HG02798 (cell line): ENCODE measurements around the gene PPP6R1.

Experiments
- ATAC-seq: cut with Tn5 transposase; IDR thresholded peaks from one replicate; pipeline ENCODE4 v1.9.1; 2021; ENCODE audit warnings: mild to moderate bottlenecking; ENCODE audit not compliant: unreplicated experiment, poor library complexity

The PPP6R1 gene

DNA sequence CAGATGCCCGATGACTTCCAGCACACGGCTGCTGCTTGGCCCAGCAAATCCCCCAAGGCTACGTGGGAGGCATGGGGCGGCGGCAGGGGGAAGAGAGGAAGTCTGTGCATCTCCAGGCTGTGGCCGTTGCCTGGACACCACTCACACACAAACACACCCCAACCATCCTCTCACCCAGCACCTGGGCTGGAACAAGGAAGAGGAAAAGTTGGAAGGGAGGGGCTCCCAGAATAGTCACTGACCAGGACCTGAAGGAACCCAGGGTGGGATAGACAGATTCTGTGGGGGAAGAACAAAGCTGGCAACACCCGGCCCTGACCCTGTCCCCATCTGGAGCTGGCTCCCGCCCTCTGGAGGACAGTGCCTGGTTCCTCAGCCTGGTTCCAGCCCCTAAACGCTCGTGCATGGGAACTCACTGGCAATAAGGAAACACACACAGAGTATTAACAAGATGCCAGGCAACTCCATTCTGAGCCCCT, 11.2 kb downstream of the PPP6R1 start:
- no peak for ATAC-seq

DNA sequence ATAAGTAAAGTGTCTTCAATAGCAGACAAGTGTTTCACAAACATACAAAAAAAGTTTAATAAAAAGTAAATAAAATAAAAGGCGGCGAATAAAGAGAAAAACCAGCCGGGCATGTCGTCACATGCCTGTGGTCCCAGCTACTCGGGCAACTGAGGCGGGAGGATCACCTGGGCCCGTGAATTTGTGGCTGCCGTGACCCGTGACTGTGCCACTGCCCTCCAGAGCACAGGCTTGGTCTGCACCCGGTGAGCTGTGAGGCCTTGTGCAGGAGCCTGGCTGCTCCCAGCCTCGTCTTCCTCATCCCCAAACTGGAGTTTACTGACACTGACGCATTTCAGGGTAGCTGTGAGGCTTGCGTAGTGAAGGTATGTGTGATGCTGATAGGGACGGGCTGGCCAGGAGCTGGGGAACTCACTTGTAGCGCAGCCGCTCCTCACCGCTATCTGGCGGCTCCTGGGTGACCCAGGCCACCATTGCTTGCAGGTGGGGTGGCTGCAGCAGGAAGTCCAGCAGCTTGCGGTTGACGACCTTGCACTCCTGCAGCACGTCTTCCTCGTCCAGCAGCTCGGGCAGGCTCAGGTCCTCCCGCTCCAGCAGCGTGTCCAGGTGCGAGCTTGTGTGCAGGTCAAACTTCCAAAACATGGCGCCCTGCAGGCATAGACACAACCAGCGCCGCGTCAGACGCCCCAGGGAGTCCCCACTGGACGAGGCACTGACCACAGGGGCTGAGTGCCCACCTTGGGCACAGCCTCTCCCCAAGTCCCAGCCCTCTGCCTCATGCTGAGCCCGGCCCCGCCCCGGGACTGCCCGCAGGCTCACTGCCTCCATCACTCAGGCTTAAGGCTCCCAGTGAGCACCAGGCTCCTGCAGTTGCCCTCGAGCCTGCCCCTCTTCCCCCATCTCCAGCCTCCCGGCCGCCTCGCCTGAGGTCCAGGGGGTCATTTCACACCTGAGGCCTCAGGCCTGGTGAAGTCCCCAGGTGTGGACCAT, 12.1 kb downstream of the PPP6R1 start:
- no peak for ATAC-seq

DNA sequence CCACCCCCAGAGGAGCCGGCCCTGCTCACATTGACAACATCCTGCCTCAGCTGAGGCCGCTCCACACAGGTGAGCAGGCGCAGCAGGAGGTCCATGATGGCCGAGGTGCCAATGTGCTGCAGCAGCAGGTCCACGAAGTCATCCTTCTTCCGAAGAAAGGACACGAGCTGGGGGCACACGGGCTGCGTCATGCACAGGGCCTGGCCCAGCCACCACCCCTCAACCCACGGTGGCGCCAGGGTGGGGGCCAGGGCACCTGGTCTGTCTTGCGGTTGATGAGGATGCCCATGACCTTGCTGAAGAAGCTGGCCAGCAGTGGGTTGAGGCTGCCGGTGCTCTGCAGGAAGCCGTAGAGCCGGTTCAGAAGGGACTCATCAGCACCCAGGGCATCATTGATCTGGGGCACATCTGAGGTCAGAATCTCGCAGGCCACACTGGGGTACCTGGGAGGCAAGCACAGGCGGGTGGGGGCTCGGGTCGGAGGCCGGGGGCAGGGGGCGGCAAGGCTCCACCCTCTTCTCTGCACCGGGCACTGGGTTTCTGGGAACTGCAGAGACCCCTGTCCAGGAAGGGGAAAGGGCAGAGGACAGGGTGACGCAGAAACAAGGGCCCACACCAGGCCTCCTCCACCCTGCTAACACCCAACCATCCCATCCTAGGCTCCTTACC, 13.4 kb downstream of the PPP6R1 start:
- ATAC-seq, result no peak

DNA sequence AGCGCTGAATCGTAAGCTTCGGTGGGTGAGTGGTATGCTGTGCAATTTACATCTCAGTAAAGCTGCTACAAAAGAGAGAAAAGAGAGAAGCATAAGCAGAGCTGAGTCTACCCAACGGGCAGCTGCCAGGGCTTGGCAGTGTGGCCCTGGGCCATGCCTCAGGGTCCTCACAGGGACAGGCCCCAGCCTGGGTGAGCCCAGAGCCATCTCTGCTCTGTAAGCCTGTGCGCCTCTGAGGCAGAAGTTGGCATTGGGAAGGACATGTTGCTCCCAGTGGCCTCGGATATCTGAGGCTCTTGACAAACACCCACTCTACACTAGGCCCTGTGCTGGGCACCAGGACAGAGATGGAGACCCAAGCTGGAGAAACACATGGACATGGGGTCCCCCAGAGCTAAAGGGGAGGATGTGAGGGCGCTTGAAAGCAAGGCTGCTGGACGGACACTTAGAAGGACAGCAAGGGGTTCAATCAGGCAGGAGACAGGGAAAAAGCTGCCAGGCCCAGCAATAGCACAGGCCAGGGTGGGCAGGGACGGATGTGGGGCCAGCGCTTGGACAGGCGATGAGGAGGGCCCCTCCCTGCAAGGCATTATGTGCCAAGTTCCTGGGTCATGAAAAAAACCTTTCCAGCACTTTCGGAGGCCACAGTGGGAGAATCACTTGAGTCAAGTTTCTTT, 14.7 kb downstream of the PPP6R1 start:
- ATAC-seq, result no peak

GRCh38 chr19:55242517-55242916, 16.3 kb downstream of the PPP6R1 start:
- no peak for ATAC-seq

- no peak for ATAC-seq
Measured at GRCh38 chr19:55241935-55242464, 16.8 kb downstream of the PPP6R1 start.

DNA sequence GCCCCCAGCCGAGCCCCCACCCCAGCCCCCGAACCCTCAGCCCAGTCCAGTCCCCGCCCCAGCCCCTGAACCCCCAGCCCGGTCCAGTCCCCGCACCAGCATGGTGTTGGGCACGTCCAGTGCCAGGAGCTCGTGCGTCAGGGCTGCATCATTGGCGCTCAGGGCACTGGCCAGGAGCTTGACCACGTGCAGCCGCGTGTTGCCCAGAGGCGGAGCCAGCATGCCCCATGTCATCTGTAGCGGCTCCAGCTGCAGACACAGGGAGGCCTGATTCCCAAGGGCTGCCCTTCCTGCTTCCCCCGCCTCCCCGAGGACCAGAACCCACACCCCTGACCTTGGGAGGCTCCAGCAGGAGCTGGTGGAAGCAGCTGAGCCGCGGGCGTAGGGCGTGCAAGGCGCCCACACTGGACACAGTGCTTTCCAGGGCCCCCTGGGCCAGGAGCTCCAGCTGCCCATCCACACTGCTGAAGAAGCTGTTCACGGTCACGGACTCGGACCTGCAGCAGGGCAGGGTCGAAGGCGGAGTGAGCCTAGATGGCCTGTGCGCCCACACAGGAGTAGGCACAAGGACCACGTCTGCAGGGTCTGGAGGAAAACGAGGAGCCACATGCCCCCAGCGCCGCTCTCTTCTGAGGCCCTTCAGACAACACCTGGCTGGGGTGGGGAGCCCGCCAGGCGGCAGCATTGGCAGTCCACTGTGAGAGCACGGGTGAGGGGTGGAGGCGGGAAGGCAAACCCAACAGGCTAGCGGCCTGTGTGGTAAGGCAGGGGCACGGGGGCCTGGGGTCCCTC, 17.5 kb downstream of the PPP6R1 start:
- no peak for ATAC-seq

DNA sequence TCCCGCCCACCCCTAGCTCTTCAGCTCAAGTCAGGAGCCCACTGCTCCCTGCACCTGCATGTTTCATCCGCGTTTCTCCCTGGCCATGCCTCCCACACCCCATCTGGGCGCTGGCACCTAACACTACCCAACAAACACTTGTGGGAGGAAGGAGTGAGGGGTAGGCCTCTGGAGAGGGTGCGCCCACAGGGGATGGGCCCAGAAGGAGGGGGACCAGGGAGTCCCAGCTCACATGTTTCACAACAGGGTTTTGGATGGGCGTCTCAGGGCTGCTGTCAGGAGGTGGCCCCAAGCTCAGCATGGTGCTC, 18.1 kb downstream of the PPP6R1 start:
- no peak for ATAC-seq

GRCh38 chr19:55239004-55239403, 19.8 kb downstream of the PPP6R1 start:
- ATAC-seq, result no peak

- ATAC-seq, result no peak
Measured at GRCh38 chr19:55238030-55238429, 20.8 kb downstream of the PPP6R1 start.

GRCh38 chr19:55232986-55233385, 25.8 kb downstream of the PPP6R1 start:
- no peak for ATAC-seq

GRCh38 chr19:55232286-55232602, 26.6 kb downstream of the PPP6R1 start:
- no peak for ATAC-seq

- ATAC-seq, result no peak
Measured at GRCh38 chr19:55231391-55232285, 27.2 kb downstream of the PPP6R1 start.

DNA sequence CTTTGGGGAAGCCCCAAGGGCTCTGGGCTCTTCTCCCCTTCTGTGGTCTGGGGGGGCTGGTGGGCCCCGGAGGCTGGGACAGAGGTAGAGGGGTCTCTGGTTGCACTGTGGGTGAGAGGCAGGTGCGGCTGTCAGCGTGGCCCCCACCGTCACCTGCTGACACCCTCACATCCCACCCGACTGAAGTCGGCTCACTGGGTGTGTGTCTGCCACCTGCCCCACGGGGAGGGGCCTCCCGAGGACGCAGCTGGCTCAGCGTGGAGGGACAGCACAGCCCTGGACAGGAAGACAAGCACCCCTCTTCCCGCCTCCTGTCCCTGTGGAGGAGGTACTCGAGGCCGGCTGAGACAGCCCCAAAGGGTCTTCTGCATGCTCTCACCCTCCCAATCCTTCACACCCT, 28.0 kb downstream of the PPP6R1 start:
- no peak for ATAC-seq

GRCh38 chr19:55230329-55230728, 28.5 kb downstream of the PPP6R1 start:
- ATAC-seq, result no peak

GRCh38 chr19:55229789-55230182, 29.0 kb downstream of the PPP6R1 start:
- no peak for ATAC-seq

GRCh38 chr19:55229145-55229788, 29.6 kb downstream of the PPP6R1 start:
- no peak for ATAC-seq

GRCh38 chr19:55228403-55229031, 30.3 kb downstream of the PPP6R1 start, which contains the start of gene TMEM86B:
Gene TMEM86B, minus strand, starts transcription at chr19:55228763. Its CDS starts 22 bp downstream, at chr19:55228741.
- ATAC-seq, result no peak
